PFSK-1 (cell line): ENCODE results near the gene KLRD1.

Experiments used
- FOXP2 ChIP-seq: optimal IDR thresholded peaks from 2 replicates; pipeline ENCODE3; 2011; ENCODE audit warnings: borderline replicate concordance, control low read depth, inconsistent platforms; ENCODE audit not compliant: insufficient read depth; ENCODE audit errors: extremely low read length, extremely low read depth
- POLR2AphosphoS5 ChIP-seq: IDR thresholded peaks from 2 replicates; pipeline ENCODE4 v1.6.1; 2012; ENCODE audit warnings: low read depth, mild to moderate bottlenecking, control low read depth, low read length, moderate library complexity
- SIN3A ChIP-seq: IDR thresholded peaks from 2 replicates; pipeline ENCODE4 v1.6.1; 2012; ENCODE audit warnings: mild to moderate bottlenecking, low read length, moderate library complexity, borderline replicate concordance; ENCODE audit not compliant: insufficient read depth
- TAF1 ChIP-seq: IDR thresholded peaks from 2 replicates; pipeline ENCODE4 v1.6.1; 2012; ENCODE audit warnings: low read length, control low read depth, borderline replicate concordance; ENCODE audit not compliant: insufficient read depth
- TF ChIP-seq, protein P1 (sequence below), 2 experiments: IDR thresholded peaks; 2 replicates each; pipeline versions ENCODE4 v1.6.1 to v1.8.0; 2011 to 2012; ENCODE audit warnings: low read depth in 2 of 2, low read length in 2 of 2, control low read depth in 1 of 2, inconsistent platforms in 1 of 2, mild to moderate bottlenecking in 1 of 2, moderate library complexity in 1 of 2; ENCODE audit not compliant: insufficient read depth in 1 of 2

KLRD1 gene

DNA sequence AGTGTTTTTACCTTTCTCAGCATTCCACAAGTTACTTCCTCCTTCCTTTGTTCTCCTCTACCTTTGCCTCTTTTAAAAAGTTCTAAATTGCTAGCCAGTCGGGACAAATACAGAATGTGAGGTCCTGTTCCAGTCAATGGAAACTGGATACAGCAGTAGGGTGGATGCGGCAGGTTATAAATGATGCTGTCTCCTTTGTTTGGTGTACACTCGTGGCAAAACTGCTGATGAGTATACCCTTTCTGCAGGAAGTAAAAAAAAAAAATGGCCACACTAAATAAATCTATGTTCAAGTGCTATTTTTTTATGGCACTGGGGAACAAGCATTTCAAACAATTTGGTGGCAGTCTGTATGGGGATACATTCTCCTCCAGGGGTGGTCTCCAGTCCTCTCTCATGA is 54.7 kb downstream of the KLRD1 start:
- TF ChIP-seq SIN3A (no peak), TAF1 (no peak), POLR2AphosphoS5 (no peak), FOXP2 (no peak)
- TF ChIP-seq, protein P1, sequence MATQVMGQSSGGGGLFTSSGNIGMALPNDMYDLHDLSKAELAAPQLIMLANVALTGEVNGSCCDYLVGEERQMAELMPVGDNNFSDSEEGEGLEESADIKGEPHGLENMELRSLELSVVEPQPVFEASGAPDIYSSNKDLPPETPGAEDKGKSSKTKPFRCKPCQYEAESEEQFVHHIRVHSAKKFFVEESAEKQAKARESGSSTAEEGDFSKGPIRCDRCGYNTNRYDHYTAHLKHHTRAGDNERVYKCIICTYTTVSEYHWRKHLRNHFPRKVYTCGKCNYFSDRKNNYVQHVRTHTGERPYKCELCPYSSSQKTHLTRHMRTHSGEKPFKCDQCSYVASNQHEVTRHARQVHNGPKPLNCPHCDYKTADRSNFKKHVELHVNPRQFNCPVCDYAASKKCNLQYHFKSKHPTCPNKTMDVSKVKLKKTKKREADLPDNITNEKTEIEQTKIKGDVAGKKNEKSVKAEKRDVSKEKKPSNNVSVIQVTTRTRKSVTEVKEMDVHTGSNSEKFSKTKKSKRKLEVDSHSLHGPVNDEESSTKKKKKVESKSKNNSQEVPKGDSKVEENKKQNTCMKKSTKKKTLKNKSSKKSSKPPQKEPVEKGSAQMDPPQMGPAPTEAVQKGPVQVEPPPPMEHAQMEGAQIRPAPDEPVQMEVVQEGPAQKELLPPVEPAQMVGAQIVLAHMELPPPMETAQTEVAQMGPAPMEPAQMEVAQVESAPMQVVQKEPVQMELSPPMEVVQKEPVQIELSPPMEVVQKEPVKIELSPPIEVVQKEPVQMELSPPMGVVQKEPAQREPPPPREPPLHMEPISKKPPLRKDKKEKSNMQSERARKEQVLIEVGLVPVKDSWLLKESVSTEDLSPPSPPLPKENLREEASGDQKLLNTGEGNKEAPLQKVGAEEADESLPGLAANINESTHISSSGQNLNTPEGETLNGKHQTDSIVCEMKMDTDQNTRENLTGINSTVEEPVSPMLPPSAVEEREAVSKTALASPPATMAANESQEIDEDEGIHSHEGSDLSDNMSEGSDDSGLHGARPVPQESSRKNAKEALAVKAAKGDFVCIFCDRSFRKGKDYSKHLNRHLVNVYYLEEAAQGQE (IDR thresholded peaks at IDR 0.05; ENCODE audit: insufficient read depth in 1 of 2, low read depth in 2 of 2, low read length in 2 of 2), result no peak

DNA sequence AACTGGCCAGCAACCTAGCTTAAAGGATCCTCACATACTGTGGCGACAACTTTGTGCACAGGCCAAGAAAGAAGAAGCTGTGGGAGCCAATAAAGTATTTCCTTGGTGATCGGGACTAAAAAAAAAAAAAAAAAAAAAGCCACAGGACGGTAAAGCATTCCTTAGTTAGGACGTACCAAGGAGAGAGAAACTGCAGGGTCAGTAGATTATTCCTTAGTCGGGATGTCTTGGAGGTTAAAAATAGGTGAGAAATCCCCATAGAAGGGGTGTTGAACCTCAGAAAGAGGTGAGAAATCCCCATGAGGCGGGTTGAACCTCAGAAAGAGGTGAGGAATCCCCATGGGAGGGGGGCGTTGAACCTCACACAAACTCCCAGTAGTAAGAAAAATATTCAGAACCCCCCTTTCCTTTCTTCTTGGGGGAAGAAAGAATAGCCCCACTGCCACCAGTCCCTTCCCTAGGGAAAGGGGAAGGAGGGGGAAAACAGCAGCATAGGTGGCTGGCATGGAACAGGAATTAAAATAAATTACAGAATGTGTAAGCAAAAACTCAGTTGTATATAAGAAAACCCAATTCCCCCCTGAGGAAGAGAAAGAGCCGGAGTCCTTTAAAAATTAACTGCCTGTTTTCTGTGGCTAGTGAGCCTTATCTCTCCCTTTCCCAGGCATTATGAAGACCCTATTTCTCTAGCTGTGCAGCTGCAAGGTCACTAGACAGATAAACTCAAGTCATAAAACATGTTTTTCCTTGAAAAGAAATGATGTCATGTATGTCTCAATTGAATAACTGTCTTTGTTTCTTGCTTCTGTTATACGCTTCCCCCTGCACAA is 55.4 kb downstream of the KLRD1 start:
- TF ChIP-seq TAF1 (no peak), FOXP2 (no peak), SIN3A (no peak), POLR2AphosphoS5 (no peak)
- TF ChIP-seq, protein P1 (IDR thresholded peaks at IDR 0.05; ENCODE audit: insufficient read depth in 1 of 2, low read depth in 2 of 2, low read length in 2 of 2), result no peak

DNA sequence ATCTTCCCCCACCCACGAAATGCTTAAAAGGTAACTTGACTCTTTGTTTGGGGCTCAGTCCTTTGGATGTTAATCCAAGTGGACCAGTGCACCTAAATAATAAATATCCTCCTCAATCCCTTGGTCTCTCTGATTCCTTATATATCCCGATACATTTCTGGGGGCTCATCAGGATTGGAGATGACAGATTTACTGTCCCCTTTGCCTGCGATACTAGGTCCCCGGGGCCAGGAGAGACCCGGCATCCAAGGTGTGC is 55.9 kb downstream of the KLRD1 start:
- TF ChIP-seq SIN3A (no peak), FOXP2 (no peak), POLR2AphosphoS5 (no peak), TAF1 (no peak)
- TF ChIP-seq, protein P1 (IDR thresholded peaks at IDR 0.05; ENCODE audit: insufficient read depth in 1 of 2, low read depth in 2 of 2, low read length in 2 of 2), result no peak

DNA sequence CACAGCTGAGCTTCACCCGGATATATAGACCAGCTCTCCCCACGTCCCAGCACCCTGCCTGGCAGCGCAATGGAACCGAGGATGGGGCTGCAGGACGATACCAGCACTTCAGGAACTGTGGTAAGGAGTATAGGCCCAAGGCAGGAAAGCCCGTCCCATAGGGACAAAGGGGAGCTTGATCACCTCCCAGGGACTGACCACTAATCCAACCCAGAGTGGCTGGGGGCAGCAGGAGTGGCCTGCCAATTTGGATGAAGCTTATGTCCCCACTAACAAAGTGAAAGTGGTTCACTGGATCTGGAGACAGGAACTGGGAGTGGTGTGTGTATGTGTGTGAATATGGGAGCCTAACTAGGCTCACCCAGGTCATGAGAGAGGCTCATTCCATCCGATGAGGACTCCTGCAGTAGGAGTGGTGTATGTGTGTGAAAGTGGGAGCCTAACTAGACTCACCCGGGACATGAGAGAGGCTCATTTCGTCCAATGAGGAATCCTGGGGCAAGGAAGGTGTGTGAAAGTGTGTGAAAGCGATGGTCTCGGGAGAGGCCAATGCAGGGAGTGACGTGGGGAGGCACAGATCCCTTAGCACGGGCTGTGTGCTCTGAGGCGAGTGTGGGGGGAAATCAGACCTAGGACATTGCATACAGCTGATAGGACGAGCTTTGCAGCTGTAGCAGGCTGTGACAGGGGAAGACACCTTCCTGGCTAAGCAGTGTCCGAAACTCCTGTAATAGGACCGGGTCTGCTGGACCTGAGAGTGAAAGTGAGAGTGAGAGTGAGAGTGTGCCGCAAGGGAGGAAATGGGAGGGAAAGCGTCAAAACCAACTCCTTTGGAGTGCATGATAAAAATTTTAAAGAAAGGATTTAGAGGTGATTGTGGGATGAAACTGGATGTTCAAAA is 56.5 kb downstream of the KLRD1 start:
- TF ChIP-seq POLR2AphosphoS5 (no peak), SIN3A (no peak), TAF1 (no peak), FOXP2 (no peak)
- TF ChIP-seq, protein P1 (IDR thresholded peaks at IDR 0.05; ENCODE audit: insufficient read depth in 1 of 2, low read depth in 2 of 2, low read length in 2 of 2), result no peak
